ENCODE results near the gene TRAPPC10. TPM values are rescaled to one million over a fixed set of nuclear protein-coding genes. Genes with fewer than 3 reads are reported as not detected.

TRAPPC10 gene
- polyA plus RNA-seq, 1 experiment, result 31.4 TPM

DNA sequence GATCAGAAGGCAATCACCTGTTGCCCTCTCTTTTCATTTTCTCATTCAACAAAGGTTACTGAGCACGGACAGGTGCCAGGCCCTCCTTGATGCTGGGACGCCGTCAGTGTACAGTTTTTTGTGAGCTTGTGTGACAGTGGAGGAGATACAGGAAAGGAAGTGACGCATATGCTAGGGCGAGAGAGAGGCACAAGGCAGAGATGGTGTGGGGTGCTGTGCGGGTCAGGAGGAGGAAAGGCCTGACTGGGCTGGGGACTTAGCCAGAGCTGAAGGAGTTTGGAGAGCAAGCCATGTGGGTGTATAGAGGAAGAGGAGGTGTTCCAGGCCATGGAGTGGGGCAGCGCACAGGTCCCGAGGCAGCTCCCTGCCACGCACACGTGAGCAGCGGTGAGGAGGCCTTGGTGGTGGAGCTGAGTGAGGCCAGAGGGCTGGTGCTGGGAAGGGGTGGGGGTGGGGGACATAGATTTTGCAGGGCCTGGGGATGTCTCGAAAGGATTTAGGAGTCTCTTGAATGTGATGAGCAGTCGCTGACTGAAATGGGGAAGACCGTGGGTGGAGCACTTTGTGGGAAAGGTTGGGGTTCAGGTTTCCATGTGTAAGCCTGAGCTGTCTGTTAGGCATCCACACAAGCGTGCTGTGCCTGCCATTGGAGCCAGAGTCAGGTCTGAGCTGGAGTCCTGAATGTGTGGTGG, 46.0 kb downstream of the TRAPPC10 start:
- Histone ChIP-seq H3K4me3 (ENCODE audit: low read depth, low read length) (no peak overlapping the region), H3K36me3 (ENCODE audit: control insufficient read depth, insufficient read depth, low read length) (peaks cover 12% of the 10 kb centered on the region), H3K27me3 (ENCODE audit: control insufficient read depth, insufficient read depth, low read length) (no peaks in the 10 kb centered on the region)
- POLR2A ChIA-PET, result no interaction called here
- TF ChIP-seq, protein P1, sequence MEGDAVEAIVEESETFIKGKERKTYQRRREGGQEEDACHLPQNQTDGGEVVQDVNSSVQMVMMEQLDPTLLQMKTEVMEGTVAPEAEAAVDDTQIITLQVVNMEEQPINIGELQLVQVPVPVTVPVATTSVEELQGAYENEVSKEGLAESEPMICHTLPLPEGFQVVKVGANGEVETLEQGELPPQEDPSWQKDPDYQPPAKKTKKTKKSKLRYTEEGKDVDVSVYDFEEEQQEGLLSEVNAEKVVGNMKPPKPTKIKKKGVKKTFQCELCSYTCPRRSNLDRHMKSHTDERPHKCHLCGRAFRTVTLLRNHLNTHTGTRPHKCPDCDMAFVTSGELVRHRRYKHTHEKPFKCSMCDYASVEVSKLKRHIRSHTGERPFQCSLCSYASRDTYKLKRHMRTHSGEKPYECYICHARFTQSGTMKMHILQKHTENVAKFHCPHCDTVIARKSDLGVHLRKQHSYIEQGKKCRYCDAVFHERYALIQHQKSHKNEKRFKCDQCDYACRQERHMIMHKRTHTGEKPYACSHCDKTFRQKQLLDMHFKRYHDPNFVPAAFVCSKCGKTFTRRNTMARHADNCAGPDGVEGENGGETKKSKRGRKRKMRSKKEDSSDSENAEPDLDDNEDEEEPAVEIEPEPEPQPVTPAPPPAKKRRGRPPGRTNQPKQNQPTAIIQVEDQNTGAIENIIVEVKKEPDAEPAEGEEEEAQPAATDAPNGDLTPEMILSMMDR (IDR thresholded peaks at IDR 0.05; ENCODE audit: insufficient read depth, low read depth, low read length), result no peak
- CTCF ChIA-PET, result interaction anchor here (1.1 to 2.8 kb wide), 2 partner anchors 14 to 16 kb away, joined by 5 to 7 read pairs; no protein-coding TSS in a partner anchor
- DNase-seq (ENCODE audit: low read depth), result no peak

DNA sequence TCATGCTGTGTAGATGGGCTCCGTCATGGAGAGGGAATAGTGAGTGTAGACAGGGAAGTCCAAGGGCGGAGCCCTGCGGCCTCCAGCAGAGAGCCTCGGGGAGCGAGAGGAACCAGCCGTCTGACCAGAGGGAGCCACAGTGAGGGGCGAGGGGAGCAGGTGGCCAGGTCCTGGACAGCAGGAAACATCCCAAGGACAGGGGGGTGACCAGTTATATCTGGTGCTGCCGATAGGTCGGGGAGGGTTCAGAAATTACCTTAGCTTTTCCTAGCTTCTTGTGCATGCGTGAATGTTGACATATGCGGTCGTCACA, 46.5 kb downstream of the TRAPPC10 start:
- POLR2A ChIA-PET, result no interaction called here
- DNase-seq (ENCODE audit: low read depth), result no peak
- H3K36me3 ChIP-seq (ENCODE audit: control insufficient read depth, insufficient read depth, low read length), result peaks cover 13% of the 10 kb centered on the region
- no peak overlapping the region for H3K4me3 ChIP-seq (ENCODE audit: low read depth, low read length)
- TF ChIP-seq, protein P1 (IDR thresholded peaks at IDR 0.05; ENCODE audit: insufficient read depth, low read depth, low read length), result no peak
- CTCF ChIA-PET, result interaction anchor here (0.9 to 2.8 kb wide), 3 partner anchors 13 to 29 kb away, joined by 3 to 7 read pairs (median 5); no protein-coding TSS in a partner anchor
- H3K27me3 ChIP-seq (ENCODE audit: control insufficient read depth, insufficient read depth, low read length), result no peaks in the 10 kb centered on the region

DNA sequence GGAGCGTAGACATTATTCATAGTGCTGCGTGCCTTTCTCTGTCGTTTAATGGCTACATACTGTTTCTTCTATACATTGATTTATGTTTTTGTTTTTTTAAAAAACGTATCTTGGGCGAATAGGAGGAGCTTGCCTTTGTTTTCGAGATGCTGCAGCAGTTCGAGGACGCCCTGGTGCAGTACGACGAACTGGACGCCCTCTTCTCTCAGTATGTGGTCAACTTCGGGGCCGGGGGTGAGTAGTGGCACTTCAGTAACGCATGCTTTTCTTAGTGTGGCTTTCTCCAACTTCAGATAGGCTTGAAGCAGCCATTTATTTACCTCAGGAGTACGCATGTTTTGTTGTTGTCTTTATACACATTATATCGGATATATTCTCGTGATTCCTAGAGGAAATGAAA, 46.9 kb downstream of the TRAPPC10 start:
- CTCF ChIA-PET, result interaction anchor here (0.9 to 2.8 kb wide), 3 partner anchors 15 to 29 kb away, joined by 3 to 7 read pairs (median 3); no protein-coding TSS in a partner anchor
- Histone ChIP-seq H3K36me3 (ENCODE audit: control insufficient read depth, insufficient read depth, low read length) (peaks cover 14% of the 10 kb centered on the region), H3K4me3 (ENCODE audit: low read depth, low read length) (no peak overlapping the region)

DNA sequence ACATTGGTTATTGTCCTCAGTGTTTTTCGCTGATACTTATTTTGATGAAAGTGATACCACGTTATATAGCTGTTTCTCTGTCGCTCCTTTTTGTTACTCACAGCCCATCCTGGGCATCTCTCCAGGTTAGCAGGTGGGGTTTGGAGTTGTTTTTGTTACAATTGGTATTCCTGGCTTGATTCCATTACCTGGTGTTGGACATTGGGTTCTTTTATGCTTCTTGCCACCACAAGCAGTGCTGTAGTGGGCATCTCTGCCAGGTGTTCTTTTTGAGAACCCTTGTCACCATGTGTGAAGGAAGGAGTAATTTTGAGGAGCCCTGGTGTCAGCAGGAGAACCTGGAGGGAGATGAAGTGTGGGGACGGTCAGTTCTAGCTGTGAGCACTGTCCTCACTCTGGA, 47.6 kb downstream of the TRAPPC10 start:
- Histone ChIP-seq H3K36me3 (ENCODE audit: control insufficient read depth, insufficient read depth, low read length) (peaks cover 16% of the 10 kb centered on the region), H3K27me3 (ENCODE audit: control insufficient read depth, insufficient read depth, low read length) (no peaks in the 10 kb centered on the region), H3K4me3 (ENCODE audit: low read depth, low read length) (no peak overlapping the region)
- ChIA-PET CTCF (interaction anchor here (0.9 to 1.2 kb wide), 2 partner anchors 25 to 30 kb away, joined by 3 read pairs; no protein-coding TSS in a partner anchor), POLR2A (no interaction called here)
- no peak for DNase-seq (ENCODE audit: low read depth)
- TF ChIP-seq, protein P1 (IDR thresholded peaks at IDR 0.05; ENCODE audit: insufficient read depth, low read depth, low read length), result no peak

More for the DNA sequence above, 46.9 kb downstream of the TRAPPC10 start:
- H3K27me3 ChIP-seq (ENCODE audit: control insufficient read depth, insufficient read depth, low read length), result no peaks in the 10 kb centered on the region
- POLR2A ChIA-PET, result no interaction called here
- DNase-seq (ENCODE audit: low read depth), result no peak
- TF ChIP-seq, protein P1 (IDR thresholded peaks at IDR 0.05; ENCODE audit: insufficient read depth, low read depth, low read length), result no peak

DNA sequence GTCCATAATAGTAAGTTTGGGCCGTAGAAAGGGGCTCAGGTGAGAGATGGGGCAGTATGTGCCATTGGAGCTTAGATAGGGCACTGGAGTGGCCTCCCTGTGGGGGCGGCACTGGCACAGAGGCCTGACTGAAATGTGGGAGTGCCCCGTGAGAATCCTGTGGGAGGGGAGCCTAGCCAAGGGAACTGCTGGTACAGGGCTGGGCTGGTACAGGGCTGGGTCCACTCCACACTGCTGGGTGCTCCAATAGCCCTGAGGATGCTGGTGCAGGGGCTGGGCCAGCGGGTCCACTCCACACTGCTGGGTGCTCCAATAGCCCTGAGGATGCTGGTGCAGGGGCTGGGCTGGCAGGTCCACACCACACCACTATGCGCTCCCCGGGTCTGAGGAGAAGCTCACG, 50.3 kb downstream of the TRAPPC10 start:
- DNase-seq (ENCODE audit: low read depth), result no peak
- no peaks in the 10 kb centered on the region for H3K27me3 ChIP-seq (ENCODE audit: control insufficient read depth, insufficient read depth, low read length)
- peaks cover 25% of the 10 kb centered on the region for H3K36me3 ChIP-seq (ENCODE audit: control insufficient read depth, insufficient read depth, low read length)
- POLR2A ChIA-PET, result no interaction called here
- CTCF ChIA-PET, result interaction anchor here (1.1 to 1.5 kb wide), 2 partner anchors 14 to 20 kb away, joined by 3 to 4 read pairs; no protein-coding TSS in a partner anchor
- H3K4me3 ChIP-seq (ENCODE audit: low read depth, low read length), result no peak overlapping the region
- TF ChIP-seq, protein P1 (IDR thresholded peaks at IDR 0.05; ENCODE audit: insufficient read depth, low read depth, low read length), result no peak

Data from BJ (cell line).